ENCODE data around the gene MYL4.
"Not testable (repeated sequence)": the region's sequence is repeated elsewhere in the genome, so short reads cannot be mapped to it uniquely, and the experiment has no call there.

MYL4 gene

DNA sequence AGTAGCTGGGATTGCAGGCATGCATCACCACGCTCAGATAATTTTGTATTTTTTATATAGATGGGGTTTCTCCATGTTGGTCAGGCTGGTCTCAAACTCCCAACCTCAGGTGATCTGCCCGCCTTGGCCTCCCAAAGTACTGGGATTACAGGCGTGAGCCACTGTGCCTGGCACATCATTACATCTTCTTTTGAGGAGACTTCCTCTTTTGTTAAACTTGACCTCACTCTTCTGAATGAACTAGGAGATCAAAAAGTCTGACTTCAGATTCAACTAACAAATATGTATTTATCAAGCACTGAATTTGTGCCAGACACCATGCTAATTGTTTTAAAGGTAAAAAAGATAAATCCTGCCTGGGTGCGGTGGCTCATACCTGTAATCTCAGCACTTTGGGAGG is 7.7 kb downstream of the MYL4 start:
- H3K23ac ChIP-seq (ENCODE audit: low read depth, low read length, poor library complexity); H3K36me3 ChIP-seq (replicated peaks in 1 of 2; ENCODE audit: control insufficient read depth in 2 of 2, insufficient read depth in 2 of 2, low read length in 2 of 2); H3K4me2 ChIP-seq (ENCODE audit: insufficient read depth, low read length, poor library complexity, severe bottlenecking); H2AK5ac ChIP-seq (ENCODE audit: low read depth, low read length); H2AFZ ChIP-seq (ENCODE audit: low read length); H2BK15ac ChIP-seq (ENCODE audit: low read length); DNase-seq (ENCODE audit: low spot score); H2BK120ac ChIP-seq (ENCODE audit: low read depth, low read length); H4K91ac ChIP-seq (ENCODE audit: low read depth, low read length, poor library complexity); H4K8ac ChIP-seq (ENCODE audit: low read depth, low read length); H2BK5ac ChIP-seq (ENCODE audit: low read length); H3K27ac ChIP-seq (replicated peaks; ENCODE audit: low read length); H3K9ac ChIP-seq (ENCODE audit: low read depth, low read length, poor library complexity); H3K9me3 ChIP-seq (replicated peaks in 1 of 2; ENCODE audit: control insufficient read depth in 2 of 2, insufficient read depth in 1 of 2, low read depth in 1 of 2, low read length in 2 of 2); H2BK12ac ChIP-seq (ENCODE audit: low read length); H3K79me1 ChIP-seq (ENCODE audit: low read depth, low read length); H3K18ac ChIP-seq (ENCODE audit: low read length); H3K14ac ChIP-seq (ENCODE audit: low read length); H3K4me3 ChIP-seq (ENCODE audit: low read length in 2 of 2); H3K4ac ChIP-seq (ENCODE audit: low read length): not testable (repeated sequence)
- WGBS, 2 donors (ENCODE audit: extremely low coverage in 2 of 2, insufficient read length in 2 of 2, insufficient replicate concordance in 1 of 2) = no CpG with 5 or more reads among the region's 4 CpGs
- H3K27me3 ChIP-seq (ENCODE audit: control insufficient read depth in 3 of 3, insufficient read depth in 3 of 3, low read depth in 1 of 3, low read length in 3 of 3) = peaks cover 0 to 15% (median 0%) of the 10 kb centered on the region in 3 experiments
- peaks cover 5 to 12% of the 10 kb centered on the region in 2 donors for H3K4me1 ChIP-seq (ENCODE audit: control insufficient read depth in 2 of 2, insufficient read depth in 1 of 2, low read depth in 1 of 2, low read length in 2 of 2)

DNA sequence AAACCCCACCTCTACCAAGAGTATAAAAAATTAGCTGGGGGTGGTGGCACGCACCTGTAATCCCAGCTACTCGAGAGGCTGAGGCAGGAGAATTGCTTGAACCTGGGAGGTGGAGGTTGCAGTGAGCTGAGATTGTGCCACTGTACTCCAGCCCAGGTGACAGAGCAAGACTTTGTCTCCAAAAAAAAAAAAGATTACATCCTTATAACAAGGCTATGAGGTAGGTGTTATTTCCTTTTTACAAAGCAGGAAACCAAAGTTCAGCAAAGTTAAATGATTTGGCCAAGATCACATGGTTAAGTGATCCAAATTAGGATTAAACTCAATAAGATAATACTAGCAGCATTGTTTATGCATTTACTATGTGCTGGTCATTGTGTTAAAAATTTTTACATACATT is 8.1 kb downstream of the MYL4 start:
- H2AFZ ChIP-seq (ENCODE audit: low read length); H3K18ac ChIP-seq (ENCODE audit: low read length); H2BK120ac ChIP-seq (ENCODE audit: low read depth, low read length); H2AK5ac ChIP-seq (ENCODE audit: low read depth, low read length); H2BK15ac ChIP-seq (ENCODE audit: low read length); H3K4me2 ChIP-seq (ENCODE audit: insufficient read depth, low read length, poor library complexity, severe bottlenecking); H3K4ac ChIP-seq (ENCODE audit: low read length); H3K14ac ChIP-seq (ENCODE audit: low read length); DNase-seq (ENCODE audit: low spot score); H3K4me3 ChIP-seq (ENCODE audit: low read length in 2 of 2); H3K9ac ChIP-seq (ENCODE audit: low read depth, low read length, poor library complexity); H3K23ac ChIP-seq (ENCODE audit: low read depth, low read length, poor library complexity); H3K9me3 ChIP-seq (replicated peaks in 1 of 2; ENCODE audit: control insufficient read depth in 2 of 2, insufficient read depth in 1 of 2, low read depth in 1 of 2, low read length in 2 of 2); H3K79me1 ChIP-seq (ENCODE audit: low read depth, low read length); H4K8ac ChIP-seq (ENCODE audit: low read depth, low read length); H3K36me3 ChIP-seq (replicated peaks in 1 of 2; ENCODE audit: control insufficient read depth in 2 of 2, insufficient read depth in 2 of 2, low read length in 2 of 2); H4K91ac ChIP-seq (ENCODE audit: low read depth, low read length, poor library complexity); H3K27ac ChIP-seq (replicated peaks; ENCODE audit: low read length); H2BK12ac ChIP-seq (ENCODE audit: low read length); H2BK5ac ChIP-seq (ENCODE audit: low read length): not testable (repeated sequence)
- Histone ChIP-seq H3K27me3 (ENCODE audit: control insufficient read depth in 3 of 3, insufficient read depth in 3 of 3, low read depth in 1 of 3, low read length in 3 of 3) (peaks cover 0 to 15% (median 0%) of the 10 kb centered on the region in 3 experiments), H3K4me1 (ENCODE audit: control insufficient read depth in 2 of 2, insufficient read depth in 1 of 2, low read depth in 1 of 2, low read length in 2 of 2) (peaks cover 5 to 12% of the 10 kb centered on the region in 2 donors)
- WGBS, 2 donors (ENCODE audit: extremely low coverage in 2 of 2, insufficient read length in 2 of 2, insufficient replicate concordance in 1 of 2) = no CpG with 5 or more reads among the region's 2 CpGs

DNA sequence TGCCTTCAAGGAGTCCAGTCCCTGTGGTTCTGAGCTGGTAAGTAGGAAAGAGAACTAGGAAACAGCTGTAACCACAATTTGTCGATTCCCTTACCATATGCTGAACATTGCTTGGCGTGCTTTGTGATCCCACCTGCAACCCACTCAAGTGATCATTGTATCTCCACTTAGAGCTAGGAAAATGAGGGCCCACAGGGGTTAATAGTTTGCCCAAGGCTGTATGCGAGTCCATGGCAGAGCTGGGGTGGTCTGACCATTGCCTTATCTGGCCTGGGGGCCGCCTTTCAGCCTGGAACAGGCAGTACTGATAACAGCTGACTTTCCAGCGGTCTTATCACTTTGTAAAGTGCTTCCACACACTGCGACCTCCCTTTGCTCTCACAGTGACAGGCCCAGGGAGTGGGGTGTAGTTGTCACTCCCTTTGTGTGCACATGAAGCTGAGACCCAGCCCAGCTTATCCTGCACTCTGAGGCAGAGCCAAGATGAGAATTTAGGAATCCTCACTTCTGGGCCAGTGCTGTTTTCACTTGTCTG is 9.8 kb downstream of the MYL4 start:
- Histone ChIP-seq H4K8ac (ENCODE audit: low read depth, low read length) (no peak overlapping the region), H2BK120ac (ENCODE audit: low read depth, low read length) (no peak overlapping the region), H3K27ac (replicated peaks; ENCODE audit: low read length) (no peak overlapping the region), H3K4me1 (ENCODE audit: control insufficient read depth in 2 of 2, insufficient read depth in 1 of 2, low read depth in 1 of 2, low read length in 2 of 2) (peaks cover 3 to 12% of the 10 kb centered on the region in 2 donors), H3K18ac (ENCODE audit: low read length) (no peak overlapping the region), H3K36me3 (replicated peaks in 1 of 2; ENCODE audit: control insufficient read depth in 2 of 2, insufficient read depth in 2 of 2, low read length in 2 of 2) (no peaks in the 10 kb centered on the region), H3K14ac (ENCODE audit: low read length) (no peak overlapping the region), H2AK5ac (ENCODE audit: low read depth, low read length) (no peak overlapping the region), H2AFZ (ENCODE audit: low read length) (no peak overlapping the region), H3K4me2 (ENCODE audit: insufficient read depth, low read length, poor library complexity, severe bottlenecking) (no peak overlapping the region), H2BK5ac (ENCODE audit: low read length) (no peak overlapping the region), H3K9ac (ENCODE audit: low read depth, low read length, poor library complexity) (no peak overlapping the region), H3K27me3 (ENCODE audit: control insufficient read depth in 3 of 3, insufficient read depth in 3 of 3, low read depth in 1 of 3, low read length in 3 of 3) (peaks cover 0 to 6% (median 0%) of the 10 kb centered on the region in 3 experiments), H2BK15ac (ENCODE audit: low read length) (no peak overlapping the region), H3K4ac (ENCODE audit: low read length) (no peak overlapping the region), H3K79me1 (ENCODE audit: low read depth, low read length) (no peaks in the 10 kb centered on the region), H3K9me3 (replicated peaks in 1 of 2; ENCODE audit: control insufficient read depth in 2 of 2, insufficient read depth in 1 of 2, low read depth in 1 of 2, low read length in 2 of 2) (peaks cover 3 to 4% of the 10 kb centered on the region in 2 donors), H3K23ac (ENCODE audit: low read depth, low read length, poor library complexity) (peak overlapping the region; percentile 36), H4K91ac (ENCODE audit: low read depth, low read length, poor library complexity) (no peak overlapping the region), H2BK12ac (ENCODE audit: low read length) (no peak overlapping the region), H3K4me3 (ENCODE audit: low read length in 2 of 2) (no peak overlapping the region)
- DNase-seq (ENCODE audit: low spot score) = no peak
- no CpG with 5 or more reads among the region's 6 CpGs for WGBS, 2 donors (ENCODE audit: extremely low coverage in 2 of 2, insufficient read length in 2 of 2, insufficient replicate concordance in 1 of 2)

DNA sequence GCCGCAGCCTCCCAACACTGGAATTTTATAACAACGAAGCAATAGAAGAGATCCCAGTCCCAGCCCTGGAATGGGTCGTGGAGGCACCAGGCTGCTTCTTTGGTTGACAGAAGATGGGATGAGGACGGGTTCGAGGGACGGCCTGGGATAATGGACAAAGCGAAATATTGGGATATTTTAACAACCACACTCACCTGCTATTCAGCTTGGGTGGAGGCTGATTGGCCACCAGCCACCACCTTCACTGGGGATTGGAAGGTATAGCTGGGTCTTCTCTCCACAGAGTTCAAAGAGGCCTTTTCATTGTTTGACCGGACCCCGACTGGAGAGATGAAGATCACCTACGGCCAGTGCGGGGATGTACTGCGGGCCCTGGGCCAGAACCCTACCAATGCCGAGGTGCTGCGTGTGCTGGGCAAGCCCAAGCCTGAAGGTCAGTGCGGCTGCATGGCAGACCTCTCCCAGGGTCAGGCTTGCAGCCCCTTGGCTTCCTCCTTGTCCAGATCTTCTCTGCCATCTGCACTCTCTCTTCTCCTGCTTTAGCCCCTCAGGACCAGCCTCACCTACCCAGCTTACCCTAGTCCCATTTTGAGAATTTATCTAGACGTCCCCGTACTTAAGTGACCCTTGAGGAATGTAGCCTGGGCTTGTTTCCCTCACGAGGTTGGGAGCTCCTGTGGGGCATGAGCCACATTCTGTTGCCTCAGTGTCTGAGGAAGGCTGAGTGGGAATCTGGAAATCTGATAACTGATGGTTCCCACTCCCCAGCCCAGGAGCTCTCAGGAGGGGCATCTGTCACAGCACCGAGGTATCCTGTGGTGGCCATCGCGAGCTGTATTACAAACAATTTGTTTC is 10.7 kb downstream of the MYL4 start:
- H3K9me3 ChIP-seq (replicated peaks in 1 of 2; ENCODE audit: control insufficient read depth in 2 of 2, insufficient read depth in 1 of 2, low read depth in 1 of 2, low read length in 2 of 2) = peaks cover 4 to 10% of the 10 kb centered on the region in 2 donors
- no peak overlapping the region for H2AK5ac ChIP-seq (ENCODE audit: low read depth, low read length)
- no peak overlapping the region for H4K91ac ChIP-seq (ENCODE audit: low read depth, low read length, poor library complexity)
- peaks cover 3 to 12% of the 10 kb centered on the region in 2 donors for H3K4me1 ChIP-seq (ENCODE audit: control insufficient read depth in 2 of 2, insufficient read depth in 1 of 2, low read depth in 1 of 2, low read length in 2 of 2)
- H2BK15ac ChIP-seq (ENCODE audit: low read length) = no peak overlapping the region
- no peak overlapping the region for H4K8ac ChIP-seq (ENCODE audit: low read depth, low read length)
- H3K18ac ChIP-seq (ENCODE audit: low read length) = no peak overlapping the region
- H2BK12ac ChIP-seq (ENCODE audit: low read length) = no peak overlapping the region
- no peak overlapping the region for H3K4me2 ChIP-seq (ENCODE audit: insufficient read depth, low read length, poor library complexity, severe bottlenecking)
- no peak overlapping the region for H3K14ac ChIP-seq (ENCODE audit: low read length)
- H2BK120ac ChIP-seq (ENCODE audit: low read depth, low read length) = no peak overlapping the region
- H3K27ac ChIP-seq (replicated peaks; ENCODE audit: low read length) = no peak overlapping the region
- DNase-seq (ENCODE audit: low spot score) = no peak
- no peak overlapping the region for H3K4me3 ChIP-seq (ENCODE audit: low read length in 2 of 2)
- H2AFZ ChIP-seq (ENCODE audit: low read length) = peak overlapping the region; percentile 3
- no CpG with 5 or more reads among the region's 21 CpGs for WGBS, 2 donors (ENCODE audit: extremely low coverage in 2 of 2, insufficient read length in 2 of 2, insufficient replicate concordance in 1 of 2)
- no peak overlapping the region for H2BK5ac ChIP-seq (ENCODE audit: low read length)
- no peaks in the 10 kb centered on the region for H3K79me1 ChIP-seq (ENCODE audit: low read depth, low read length)
- no peaks in the 10 kb centered on the region for H3K36me3 ChIP-seq (replicated peaks in 1 of 2; ENCODE audit: control insufficient read depth in 2 of 2, insufficient read depth in 2 of 2, low read length in 2 of 2)
- no peak overlapping the region for H3K9ac ChIP-seq (ENCODE audit: low read depth, low read length, poor library complexity)
- peaks cover 0 to 3% (median 0%) of the 10 kb centered on the region in 3 experiments for H3K27me3 ChIP-seq (ENCODE audit: control insufficient read depth in 3 of 3, insufficient read depth in 3 of 3, low read depth in 1 of 3, low read length in 3 of 3)
- no peak overlapping the region for H3K4ac ChIP-seq (ENCODE audit: low read length)
- peak overlapping the region; percentile 25 for H3K23ac ChIP-seq (ENCODE audit: low read depth, low read length, poor library complexity)
